Fibroblast of skin of right biceps (primary cell): Measurements from ENCODE around the gene PEX11G.

Experiments
- DNase-seq: peaks from one replicate; pipeline ENCODE4 v3.0.0-alpha.2; 2013

Gene PEX11G

GRCh38 chr19:7492558-7492957 is 3.7 kb upstream of the PEX11G start:
- no peak for DNase-seq

DNA sequence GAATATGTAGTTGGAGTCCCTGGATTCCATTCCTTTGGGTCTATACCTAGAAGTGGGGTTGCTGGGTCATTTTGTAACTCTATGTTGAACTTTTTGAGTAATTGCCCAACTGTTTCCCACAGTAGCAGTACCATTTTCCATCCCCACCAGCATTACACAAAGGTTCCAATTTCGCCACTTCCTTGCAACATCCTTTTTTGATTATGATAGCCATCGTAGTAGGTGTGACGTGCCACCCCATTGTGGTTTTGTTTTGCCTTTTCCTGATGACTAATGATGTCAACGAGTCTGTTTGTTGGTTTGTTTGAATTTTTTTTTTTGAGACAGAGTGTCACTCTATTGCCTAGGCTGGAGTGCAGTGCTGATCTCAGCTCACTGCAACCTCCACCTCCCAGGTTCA is 3.3 kb upstream of the PEX11G start:
- DNase-seq, result peak; percentile 30

- DNase-seq, result no peak
Observed at GRCh38 chr19:7489609-7490044, 792 bp upstream of the PEX11G start.

- DNase-seq, result no peak
Observed at GRCh38 chr19:7486923-7487322, 1.9 kb downstream of the PEX11G start.

DNA sequence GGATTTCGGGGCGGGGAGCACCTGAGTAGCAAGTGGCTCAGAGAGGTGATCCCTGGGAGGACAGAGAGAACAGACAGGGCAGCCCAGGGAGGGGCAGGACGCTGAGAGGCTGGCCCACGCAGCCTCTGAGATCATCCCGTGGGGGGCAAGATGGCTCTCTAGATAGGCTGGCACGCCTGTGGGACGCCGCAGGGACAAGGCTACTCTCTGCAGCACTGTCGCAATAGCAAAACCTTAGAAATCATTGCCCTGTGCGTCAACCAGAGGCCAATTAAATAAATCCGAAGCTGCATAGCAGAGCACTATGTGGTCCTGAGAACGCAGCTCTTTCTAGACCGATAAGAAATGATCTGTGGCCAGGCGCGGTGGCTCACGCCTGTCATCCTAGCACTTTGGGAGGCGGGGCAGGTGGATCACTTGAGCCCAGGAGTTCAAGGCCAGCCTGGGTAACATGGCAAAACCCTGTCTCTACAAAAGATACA is 5.1 kb downstream of the PEX11G start:
- no peak for DNase-seq

- peak; percentile 6 for DNase-seq
Observed at GRCh38 chr19:7482584-7483439, 6.0 kb downstream of the PEX11G start.

DNA sequence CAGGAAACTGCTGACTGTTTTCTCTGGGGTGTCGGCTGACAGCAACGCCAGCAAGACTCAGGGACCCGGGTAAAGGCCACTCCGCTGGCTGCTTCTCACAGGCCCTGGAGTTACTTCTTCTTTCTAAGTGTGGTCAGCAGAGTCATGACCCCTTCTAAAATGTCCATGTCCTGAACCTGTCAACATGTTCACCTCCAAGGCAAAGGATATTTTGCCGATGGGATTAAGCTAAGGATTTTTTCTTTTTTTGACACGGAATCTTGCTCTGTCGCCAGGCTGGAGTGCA is 7.9 kb downstream of the PEX11G start:
- no peak for DNase-seq

GRCh38 chr19:7480222-7480969 is 8.4 kb downstream of the PEX11G start:
- DNase-seq, result no peak

- no peak for DNase-seq
Observed at GRCh38 chr19:7478843-7479227, 10.0 kb downstream of the PEX11G start.

GRCh38 chr19:7478173-7478842 is 10.5 kb downstream of the PEX11G start:
- no peak for DNase-seq

GRCh38 chr19:7477758-7478157 is 11.1 kb downstream of the PEX11G start:
- no peak for DNase-seq

GRCh38 chr19:7476777-7477494 is 11.9 kb downstream of the PEX11G start:
- no peak for DNase-seq

DNA sequence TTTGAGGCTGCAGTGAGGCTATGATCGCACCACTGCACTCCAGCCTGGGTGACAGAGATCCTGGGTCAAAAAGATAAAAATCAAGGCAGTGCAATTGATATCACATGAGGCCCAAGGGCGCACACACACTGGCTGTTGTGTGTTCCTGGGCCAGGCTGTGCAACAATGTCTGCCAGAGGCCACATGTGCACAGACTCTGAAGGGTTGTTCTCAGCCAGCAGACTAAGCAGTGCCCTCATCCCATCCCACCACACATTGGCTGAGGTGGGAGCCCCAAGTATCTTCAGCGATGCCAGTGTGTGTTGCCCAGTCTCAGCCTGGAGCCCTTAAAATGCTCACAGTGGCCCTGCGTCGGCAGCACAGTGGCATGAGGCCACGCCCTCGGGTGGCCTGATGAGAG is 12.6 kb downstream of the PEX11G start:
- no peak for DNase-seq

- DNase-seq, result no peak
Observed at GRCh38 chr19:7475665-7476064, 13.2 kb downstream of the PEX11G start.

- no peak for DNase-seq
Observed at GRCh38 chr19:7471696-7472615, 16.9 kb downstream of the PEX11G start.

DNA sequence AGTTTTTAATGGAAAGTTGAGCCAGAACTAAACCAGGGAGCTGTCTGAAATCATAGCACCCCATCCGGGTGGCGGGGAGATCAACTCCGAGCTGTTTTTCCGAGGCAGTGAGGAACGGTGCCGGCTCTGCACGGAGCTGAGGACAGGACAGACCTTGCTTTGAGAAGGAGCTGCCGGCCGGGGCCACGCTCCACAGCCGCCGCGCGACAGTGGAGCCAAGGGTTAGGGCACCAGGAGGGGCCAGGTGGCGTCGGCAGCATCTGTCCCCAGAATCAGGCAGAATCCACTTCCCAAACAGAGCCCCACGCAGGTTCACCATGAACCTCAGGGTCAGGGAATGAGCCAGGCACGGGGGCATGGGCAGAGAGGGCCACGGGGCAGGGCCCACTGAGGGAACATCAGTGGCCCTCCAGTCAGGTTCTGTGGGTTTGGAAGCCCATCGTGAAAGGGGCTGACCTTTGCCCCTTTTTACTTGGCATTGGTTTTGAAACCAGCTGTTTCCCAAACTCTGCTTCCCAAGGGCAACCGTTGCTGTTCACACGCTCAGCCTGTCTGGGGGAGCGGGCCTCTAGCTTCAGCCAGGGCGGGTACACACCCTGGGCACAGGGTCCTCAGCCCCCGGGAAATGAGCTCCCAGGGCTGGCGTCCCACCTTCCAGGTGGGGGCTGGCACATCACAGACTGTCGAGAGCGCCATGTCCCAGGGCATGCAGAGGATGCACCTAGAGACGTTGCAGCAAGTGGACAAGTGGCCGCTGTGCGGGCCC is 18.1 kb downstream of the PEX11G start:
- DNase-seq, result no peak

DNA sequence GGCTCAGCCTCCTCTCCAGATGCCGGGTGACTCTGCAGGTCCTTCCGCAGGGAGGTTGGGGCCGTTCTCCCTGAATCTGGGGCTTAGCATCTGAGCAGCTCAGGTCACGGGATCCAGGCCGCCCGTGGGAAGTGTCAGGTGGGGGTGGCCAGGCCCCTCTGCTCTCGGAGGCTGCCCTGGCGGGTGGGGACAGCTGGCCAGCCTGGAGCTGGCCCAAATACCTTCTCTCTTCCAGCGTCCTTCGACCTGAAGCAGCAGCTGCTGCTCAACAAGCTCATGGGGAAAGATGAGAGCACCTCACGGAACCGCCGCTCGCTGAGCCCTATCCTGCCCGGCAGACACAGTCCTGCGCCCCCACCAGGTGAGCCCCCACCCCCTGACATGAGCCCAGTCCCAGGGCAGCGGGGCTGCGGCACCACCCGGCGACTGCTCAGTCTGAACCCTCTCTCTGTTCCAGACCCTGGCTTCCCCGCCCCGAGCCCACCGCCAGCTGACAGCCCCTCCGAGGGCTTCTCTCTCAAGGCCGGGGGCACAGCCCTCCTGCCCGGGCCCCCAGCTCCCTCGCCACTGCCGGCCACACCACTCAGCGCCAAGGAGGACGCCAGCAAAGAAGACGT is 19.1 kb downstream of the PEX11G start:
- no peak for DNase-seq

DNA sequence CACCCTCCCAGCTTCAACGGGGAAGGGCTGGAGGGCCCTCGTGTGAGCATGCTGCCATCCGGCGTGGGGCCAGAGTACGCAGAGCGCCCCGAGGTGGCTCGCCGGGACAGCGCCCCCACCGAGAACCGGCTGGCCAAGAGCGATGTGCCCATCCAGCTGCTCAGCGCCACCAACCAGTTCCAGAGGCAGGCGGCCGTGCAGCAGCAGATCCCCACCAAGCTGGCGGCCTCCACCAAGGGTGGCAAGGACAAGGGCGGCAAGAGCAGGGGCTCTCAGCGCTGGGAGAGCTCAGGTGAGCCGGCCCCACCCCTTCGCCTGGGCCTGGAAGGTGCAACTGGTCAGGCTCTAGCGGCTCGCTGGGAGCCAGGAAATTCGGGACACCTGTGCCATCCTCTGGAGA is 20.0 kb downstream of the PEX11G start:
- DNase-seq, result no peak

DNA sequence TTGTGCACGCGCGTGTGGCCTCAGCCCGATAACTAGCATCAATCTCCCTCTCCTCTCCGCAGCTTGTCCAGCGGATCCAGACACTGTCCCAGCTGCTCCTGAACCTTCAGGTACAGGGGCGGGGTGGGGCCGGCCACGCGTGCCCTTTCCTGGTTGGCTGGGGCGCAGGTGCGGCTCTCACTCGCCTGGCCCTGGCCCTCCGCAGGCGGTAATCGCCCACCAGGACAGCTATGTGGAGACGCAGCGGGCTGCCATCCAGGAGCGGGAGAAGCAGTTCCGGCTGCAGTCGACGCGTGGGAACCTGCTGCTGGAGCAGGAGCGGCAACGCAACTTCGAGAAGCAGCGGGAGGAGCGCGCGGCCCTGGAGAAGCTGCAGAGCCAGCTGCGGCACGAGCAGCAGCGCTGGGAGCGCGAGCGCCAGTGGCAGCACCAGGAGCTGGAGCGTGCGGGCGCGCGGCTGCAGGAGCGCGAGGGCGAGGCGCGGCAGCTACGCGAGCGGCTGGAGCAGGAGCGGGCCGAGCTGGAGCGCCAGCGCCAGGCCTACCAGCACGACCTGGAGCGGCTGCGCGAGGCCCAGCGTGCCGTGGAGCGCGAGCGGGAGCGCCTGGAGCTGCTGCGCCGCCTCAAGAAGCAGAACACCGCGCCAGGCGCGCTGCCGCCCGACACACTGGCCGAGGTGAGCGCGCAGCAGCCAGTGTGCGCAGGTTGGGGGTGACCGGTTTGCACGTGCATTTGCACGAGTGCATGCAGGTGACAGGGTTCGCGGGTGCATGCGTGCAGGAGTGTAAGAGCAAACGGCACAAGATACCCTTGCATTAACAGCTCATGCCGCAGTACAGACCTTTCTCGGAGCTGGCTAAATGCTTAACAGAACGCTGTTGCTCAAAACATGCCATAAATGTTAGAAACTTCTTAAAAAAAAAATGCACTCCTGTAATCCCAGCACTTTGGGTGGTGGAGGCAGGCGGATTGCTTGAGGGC is 21.5 kb downstream of the PEX11G start:
- no peak for DNase-seq
